ENCODE results near the gene CLDN7.

CLDN7 gene

GRCh38 chr17:7262192-7262934, at the start of gene CLDN7:
Gene CLDN7 (minus strand): TSS chr17:7262478. CDS start chr17:7262043, 435 bp downstream.
- Mint-ChIP-seq H3K27me3 (no peaks in the 10 kb centered on the region), H3K4me1 (ENCODE audit: low read depth) (peaks cover 32% of the 10 kb centered on the region), H3K36me3 (no peaks in the 10 kb centered on the region), H3K9me3 (ENCODE audit: low read depth) (no peaks in the 10 kb centered on the region), H3K4me3 (peak within 1 kb of the TSS; percentile 78), H3K27ac (peak within 1 kb of the TSS; percentile 81)

GRCh38 chr17:7311110-7311705, 48.9 kb upstream of the CLDN7 start:
- Mint-ChIP-seq H3K4me1 (ENCODE audit: low read depth) (peaks cover 58% of the 10 kb centered on the region), H3K27me3 (no peaks in the 10 kb centered on the region), H3K4me3 (peak overlapping the region; percentile 94), H3K27ac (peak overlapping the region; percentile 97), H3K36me3 (peaks cover 23% of the 10 kb centered on the region), H3K9me3 (ENCODE audit: low read depth) (no peaks in the 10 kb centered on the region)

DNA sequence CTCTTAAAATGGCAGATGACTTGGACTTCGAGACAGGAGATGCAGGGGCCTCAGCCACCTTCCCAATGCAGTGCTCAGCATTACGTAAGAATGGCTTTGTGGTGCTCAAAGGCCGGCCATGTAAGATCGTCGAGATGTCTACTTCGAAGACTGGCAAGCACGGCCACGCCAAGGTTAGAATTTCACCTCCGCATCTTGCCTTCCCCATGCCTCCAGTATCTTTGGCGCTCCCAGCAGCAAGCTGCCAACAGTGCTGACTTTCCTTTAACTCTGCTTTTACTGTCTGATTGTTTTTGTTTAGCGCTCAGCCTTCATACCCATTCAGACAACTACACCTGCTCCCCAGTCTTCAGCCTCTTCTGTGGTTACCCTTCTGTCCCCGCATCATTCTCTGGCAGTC, 47.4 kb upstream of the CLDN7 start:
- Mint-ChIP-seq H3K27ac (peak overlapping the region; percentile 97), H3K4me3 (peak overlapping the region; percentile 94), H3K27me3 (no peaks in the 10 kb centered on the region), H3K36me3 (peaks cover 23% of the 10 kb centered on the region), H3K9me3 (ENCODE audit: low read depth) (no peaks in the 10 kb centered on the region), H3K4me1 (ENCODE audit: low read depth) (peaks cover 57% of the 10 kb centered on the region)

DNA sequence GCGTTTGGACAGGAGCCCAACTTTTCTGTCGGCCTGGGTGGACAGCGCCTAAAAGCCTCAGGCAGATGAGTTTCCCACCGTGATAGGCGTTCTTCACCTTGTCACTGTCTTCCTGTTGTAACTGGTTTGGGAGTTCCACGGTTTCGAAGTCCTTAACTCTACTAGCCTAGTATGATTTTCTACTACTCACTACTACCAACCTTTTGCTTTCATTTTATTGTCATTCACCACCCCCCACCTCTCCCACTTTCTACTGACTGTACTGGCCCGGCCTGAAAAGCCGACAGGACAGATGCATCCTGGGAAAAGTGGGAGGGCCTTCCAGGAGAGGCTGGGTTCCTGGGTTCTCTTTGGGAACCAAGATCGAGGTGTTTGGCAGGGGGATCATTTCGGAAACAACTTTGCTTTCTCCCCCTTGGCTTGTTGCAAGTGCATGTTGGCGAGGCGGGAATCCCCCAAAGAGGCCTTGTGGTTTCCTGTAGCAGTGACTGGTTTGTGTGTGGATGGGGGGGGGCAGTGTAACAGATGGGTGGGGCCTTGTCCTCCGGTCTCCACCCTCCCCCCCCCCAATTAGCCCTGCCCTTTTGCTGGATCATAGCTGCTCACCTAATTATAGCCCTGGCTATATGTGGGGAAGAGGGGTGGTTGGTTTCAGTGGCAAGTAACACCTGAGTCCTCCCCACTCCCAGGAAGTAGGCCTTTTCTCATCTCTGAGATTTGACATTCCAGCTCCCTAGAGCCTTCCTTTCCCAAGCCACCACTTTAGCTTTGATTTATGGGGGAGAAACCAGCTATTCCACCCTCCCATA, 46.6 kb upstream of the CLDN7 start:
- peak overlapping the region; percentile 94 for H3K4me3 Mint-ChIP-seq
- H3K9me3 Mint-ChIP-seq (ENCODE audit: low read depth), result no peaks in the 10 kb centered on the region
- peaks cover 50% of the 10 kb centered on the region for H3K4me1 Mint-ChIP-seq (ENCODE audit: low read depth)
- peaks cover 23% of the 10 kb centered on the region for H3K36me3 Mint-ChIP-seq
- peak overlapping the region; percentile 97 for H3K27ac Mint-ChIP-seq
- no peaks in the 10 kb centered on the region for H3K27me3 Mint-ChIP-seq

GRCh38 chr17:7307686-7308624, 45.7 kb upstream of the CLDN7 start:
- no peaks in the 10 kb centered on the region for H3K9me3 Mint-ChIP-seq (ENCODE audit: low read depth)
- peaks cover 22% of the 10 kb centered on the region for H3K36me3 Mint-ChIP-seq
- peak overlapping the region; percentile 97 for H3K27ac Mint-ChIP-seq
- no peaks in the 10 kb centered on the region for H3K27me3 Mint-ChIP-seq
- H3K4me1 Mint-ChIP-seq (ENCODE audit: low read depth), result peaks cover 41% of the 10 kb centered on the region
- H3K4me3 Mint-ChIP-seq, result peak overlapping the region; percentile 94

GRCh38 chr17:7306911-7307685, 44.8 kb upstream of the CLDN7 start, which contains the start of gene EIF5A:
Gene EIF5A (plus strand): TSS chr17:7307628. CDS start chr17:7309636, 2,008 bp downstream.
- peaks cover 33% of the 10 kb centered on the region for H3K4me1 Mint-ChIP-seq (ENCODE audit: low read depth)
- no peaks in the 10 kb centered on the region for H3K27me3 Mint-ChIP-seq
- no peaks in the 10 kb centered on the region for H3K9me3 Mint-ChIP-seq (ENCODE audit: low read depth)
- H3K36me3 Mint-ChIP-seq, result peaks cover 22% of the 10 kb centered on the region
- peak within 1 kb of the TSS; percentile 94 for H3K4me3 Mint-ChIP-seq
- H3K27ac Mint-ChIP-seq, result peak within 1 kb of the TSS; percentile 97

DNA sequence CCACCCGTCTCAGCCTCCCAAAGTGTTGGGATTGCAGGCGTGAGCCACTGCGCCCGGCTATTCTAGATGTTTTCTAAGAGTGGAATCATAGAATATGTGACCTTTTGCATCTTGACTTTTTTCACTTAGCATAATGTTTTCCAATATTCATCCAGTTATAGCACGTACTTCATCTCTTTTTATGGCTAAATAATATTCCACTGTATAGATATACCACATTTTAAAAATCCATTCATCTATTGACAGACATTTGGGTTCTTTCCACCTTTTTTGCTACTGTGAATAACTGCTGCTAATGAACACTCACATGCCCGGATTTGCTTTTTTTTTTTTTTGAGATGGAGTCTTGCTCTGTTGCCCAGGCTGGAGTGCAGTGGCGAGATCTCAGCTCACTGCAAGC, 41.9 kb upstream of the CLDN7 start:
- Mint-ChIP-seq H3K4me3 (no peak overlapping the region), H3K4me1 (ENCODE audit: low read depth) (peaks cover 10% of the 10 kb centered on the region), H3K36me3 (peaks cover 4% of the 10 kb centered on the region), H3K9me3 (ENCODE audit: low read depth) (no peaks in the 10 kb centered on the region), H3K27ac (no peak overlapping the region), H3K27me3 (no peaks in the 10 kb centered on the region)

GRCh38 chr17:7296189-7296861, 34.0 kb upstream of the CLDN7 start:
- peaks cover 3% of the 10 kb centered on the region for H3K27me3 Mint-ChIP-seq
- H3K4me3 Mint-ChIP-seq, result no peak overlapping the region
- H3K36me3 Mint-ChIP-seq, result no peaks in the 10 kb centered on the region
- H3K27ac Mint-ChIP-seq, result no peak overlapping the region
- H3K4me1 Mint-ChIP-seq (ENCODE audit: low read depth), result peaks cover 23% of the 10 kb centered on the region
- H3K9me3 Mint-ChIP-seq (ENCODE audit: low read depth), result no peaks in the 10 kb centered on the region

GRCh38 chr17:7295230-7296180, 33.2 kb upstream of the CLDN7 start:
- H3K4me1 Mint-ChIP-seq (ENCODE audit: low read depth), result peaks cover 23% of the 10 kb centered on the region
- peak overlapping the region; percentile 85 for H3K4me3 Mint-ChIP-seq
- H3K27ac Mint-ChIP-seq, result peak overlapping the region; percentile 50
- no peaks in the 10 kb centered on the region for H3K9me3 Mint-ChIP-seq (ENCODE audit: low read depth)
- H3K27me3 Mint-ChIP-seq, result peaks cover 3% of the 10 kb centered on the region
- H3K36me3 Mint-ChIP-seq, result no peaks in the 10 kb centered on the region

DNA sequence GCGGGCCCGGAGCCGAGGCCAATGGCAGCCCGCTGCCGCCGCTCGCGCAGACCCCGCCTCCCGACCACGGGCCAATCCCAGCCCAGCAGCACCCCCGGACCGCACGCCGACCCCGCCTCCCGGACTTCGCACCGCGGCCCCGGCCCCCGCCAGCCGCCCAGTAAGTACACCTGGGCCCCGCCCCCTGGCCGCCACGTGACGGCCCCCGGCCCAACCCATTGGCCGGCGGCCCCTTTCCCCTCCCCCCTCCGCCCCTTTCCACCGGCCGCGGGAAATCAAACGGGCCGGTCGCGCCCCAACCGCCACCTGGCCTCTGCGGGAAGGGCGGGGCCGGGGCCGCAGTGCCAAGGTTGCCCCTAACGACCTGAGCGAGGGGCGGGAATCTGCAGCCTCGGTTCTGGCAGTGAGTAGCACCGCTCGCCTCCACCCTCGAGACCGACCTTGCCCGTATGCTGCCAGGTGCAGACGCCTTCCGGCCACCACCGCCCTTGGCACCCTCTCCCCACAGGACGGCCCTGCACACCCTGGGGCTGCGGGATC, 32.4 kb upstream of the CLDN7 start, which contains the start of gene YBX2:
Gene YBX2 (minus strand): TSS at position 26 of the 540 bp plus-strand sequence. CDS start 139 bp downstream, outside the sequence.
- Mint-ChIP-seq H3K36me3 (no peaks in the 10 kb centered on the region), H3K4me1 (ENCODE audit: low read depth) (peaks cover 23% of the 10 kb centered on the region), H3K4me3 (peak within 1 kb of the TSS; percentile 85), H3K9me3 (ENCODE audit: low read depth) (no peaks in the 10 kb centered on the region), H3K27ac (peak within 1 kb of the TSS; percentile 50), H3K27me3 (peaks cover 3% of the 10 kb centered on the region)

DNA sequence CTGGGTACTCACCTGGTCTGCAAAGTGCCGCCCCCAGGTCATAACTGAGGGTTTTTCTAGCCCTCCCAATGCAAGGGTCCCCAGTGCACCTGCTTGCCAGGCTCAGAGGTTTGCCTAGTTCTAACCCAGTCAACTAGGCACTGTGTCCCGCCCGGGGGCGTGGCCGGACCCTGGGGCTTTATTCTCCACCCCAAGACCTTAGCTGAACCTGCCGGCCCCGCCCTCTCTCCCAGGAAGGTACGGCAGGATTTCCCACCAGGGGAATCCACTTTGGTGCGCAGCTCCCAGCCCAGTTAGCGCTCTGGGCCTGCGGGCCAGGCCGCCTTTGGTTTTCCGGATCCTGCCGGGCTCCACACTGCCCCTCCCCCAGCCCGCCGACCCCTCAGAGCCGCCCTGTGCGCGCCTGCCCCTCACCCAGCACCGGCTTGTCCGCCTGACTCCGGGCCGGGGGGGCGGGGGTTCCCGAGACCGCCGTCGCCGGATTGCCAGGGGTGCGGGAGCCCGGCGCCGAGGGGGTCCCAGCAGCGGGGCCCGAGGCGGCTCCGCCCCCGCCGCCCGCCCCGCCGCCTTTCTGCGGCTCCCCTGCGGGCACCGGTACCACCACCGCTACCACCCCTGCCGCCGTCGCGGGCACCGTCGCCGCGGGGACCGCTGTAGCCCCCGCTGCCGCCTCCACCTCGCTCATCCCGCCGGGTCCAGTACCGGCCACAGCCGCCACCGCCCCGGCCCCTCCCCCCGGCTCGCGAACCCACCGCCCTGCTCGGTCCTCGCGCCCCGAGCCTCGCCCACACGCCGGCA, 31.7 kb upstream of the CLDN7 start:
- Mint-ChIP-seq H3K27ac (no peak overlapping the region), H3K9me3 (ENCODE audit: low read depth) (no peaks in the 10 kb centered on the region), H3K4me1 (ENCODE audit: low read depth) (peaks cover 23% of the 10 kb centered on the region), H3K36me3 (no peaks in the 10 kb centered on the region), H3K4me3 (peak overlapping the region; percentile 59), H3K27me3 (peaks cover 3% of the 10 kb centered on the region)

Measured in activated naive CD8-positive, alpha-beta T cell (primary cell).